D721Med (cell line): ENCODE results near the gene OIP5.
"Not testable (repeated sequence)": the region's sequence is repeated elsewhere in the genome, so short reads cannot be mapped to it uniquely, and the experiment has no call there.

ENCODE experiments used
- DNase-seq: peaks from one replicate; pipeline ENCODE4 v3.0.0; 2011; ENCODE audit warnings: low spot score; ENCODE audit not compliant: insufficient read length
- FAIRE-seq: peaks from 2 replicates; lab custom pipeline; 2011; peaks lifted over from hg19 to GRCh38; lab: Jason Lieb, UNC
- TF ChIP-seq, protein P1 (sequence below): IDR thresholded peaks from 2 replicates; pipeline ENCODE4 v1.5.1; 2012; ENCODE audit warnings: mild to moderate bottlenecking, control low read depth; ENCODE audit not compliant: insufficient read depth; ENCODE audit errors: missing control alignments

Gene OIP5

DNA sequence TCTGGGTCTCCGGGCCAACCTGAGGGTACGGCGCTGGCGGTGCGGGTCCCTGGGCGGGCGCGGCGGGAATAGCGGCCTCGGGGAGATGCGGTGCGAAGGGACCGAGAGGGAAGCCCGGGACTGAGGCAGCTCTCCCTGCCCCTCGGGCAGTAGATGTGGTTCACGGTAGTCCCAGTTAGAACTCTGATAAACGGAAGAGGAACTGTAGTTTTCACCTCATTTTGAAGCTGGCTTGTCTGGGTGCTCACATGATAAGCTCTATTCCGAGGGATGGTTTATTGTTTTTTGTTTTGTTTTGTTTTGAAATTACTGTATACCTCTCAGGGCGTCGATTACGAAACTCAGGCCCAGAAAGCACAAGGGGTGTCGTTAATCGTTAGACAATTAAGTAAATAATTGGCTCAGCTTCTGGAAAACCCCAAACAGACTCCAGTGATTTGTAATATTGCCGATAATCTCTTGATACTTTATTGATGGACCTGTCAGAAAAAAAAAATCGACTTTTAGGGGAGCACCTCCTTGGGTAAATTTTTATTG is 703 bp upstream of the OIP5 start:
- DNase-seq (no peak), FAIRE-seq (no peak)
- TF ChIP-seq, protein P1, sequence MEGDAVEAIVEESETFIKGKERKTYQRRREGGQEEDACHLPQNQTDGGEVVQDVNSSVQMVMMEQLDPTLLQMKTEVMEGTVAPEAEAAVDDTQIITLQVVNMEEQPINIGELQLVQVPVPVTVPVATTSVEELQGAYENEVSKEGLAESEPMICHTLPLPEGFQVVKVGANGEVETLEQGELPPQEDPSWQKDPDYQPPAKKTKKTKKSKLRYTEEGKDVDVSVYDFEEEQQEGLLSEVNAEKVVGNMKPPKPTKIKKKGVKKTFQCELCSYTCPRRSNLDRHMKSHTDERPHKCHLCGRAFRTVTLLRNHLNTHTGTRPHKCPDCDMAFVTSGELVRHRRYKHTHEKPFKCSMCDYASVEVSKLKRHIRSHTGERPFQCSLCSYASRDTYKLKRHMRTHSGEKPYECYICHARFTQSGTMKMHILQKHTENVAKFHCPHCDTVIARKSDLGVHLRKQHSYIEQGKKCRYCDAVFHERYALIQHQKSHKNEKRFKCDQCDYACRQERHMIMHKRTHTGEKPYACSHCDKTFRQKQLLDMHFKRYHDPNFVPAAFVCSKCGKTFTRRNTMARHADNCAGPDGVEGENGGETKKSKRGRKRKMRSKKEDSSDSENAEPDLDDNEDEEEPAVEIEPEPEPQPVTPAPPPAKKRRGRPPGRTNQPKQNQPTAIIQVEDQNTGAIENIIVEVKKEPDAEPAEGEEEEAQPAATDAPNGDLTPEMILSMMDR, result no peak

DNA sequence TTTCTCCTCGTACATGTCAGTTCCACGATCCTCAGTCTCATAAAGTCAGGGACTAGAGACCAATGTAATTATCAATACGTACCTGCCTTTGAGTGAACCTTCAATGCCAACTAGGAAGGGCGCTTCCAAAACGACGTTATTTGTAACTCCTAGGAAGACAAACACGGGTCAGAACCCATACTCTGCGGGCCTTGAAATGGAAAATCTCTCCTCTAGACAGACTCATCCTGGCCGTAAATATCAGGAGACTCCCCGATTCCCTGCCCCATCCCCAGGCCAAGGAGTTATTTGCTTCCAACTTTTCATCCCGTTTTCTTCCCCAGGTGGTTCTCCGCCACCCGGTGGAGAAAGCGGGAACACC is 578 bp downstream of the OIP5 start:
- TF ChIP-seq, protein P1, result peak; percentile 55
- FAIRE-seq (no peak), DNase-seq (no peak)

DNA sequence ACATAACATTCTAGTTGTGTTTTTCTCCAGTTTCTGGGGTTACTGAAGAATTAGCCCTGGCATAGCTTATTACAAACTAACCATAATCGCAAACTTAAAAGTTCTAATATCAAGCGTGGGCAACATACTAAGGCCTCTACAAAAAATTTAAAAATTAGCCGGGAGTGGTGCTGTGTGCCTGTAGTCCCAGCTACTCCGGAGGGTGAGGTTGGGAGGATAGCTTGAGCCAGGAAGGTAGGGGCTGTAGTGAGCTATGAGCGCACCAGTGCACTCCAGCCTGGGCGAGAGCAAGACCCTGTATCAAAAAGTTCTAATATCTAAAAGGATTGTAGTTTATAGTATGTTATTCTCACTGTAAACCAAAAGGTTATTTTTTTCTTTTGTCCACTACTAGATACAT is 1.1 kb downstream of the OIP5 start:
- no peak for FAIRE-seq
- no peak for DNase-seq
- TF ChIP-seq, protein P1, result no peak

DNA sequence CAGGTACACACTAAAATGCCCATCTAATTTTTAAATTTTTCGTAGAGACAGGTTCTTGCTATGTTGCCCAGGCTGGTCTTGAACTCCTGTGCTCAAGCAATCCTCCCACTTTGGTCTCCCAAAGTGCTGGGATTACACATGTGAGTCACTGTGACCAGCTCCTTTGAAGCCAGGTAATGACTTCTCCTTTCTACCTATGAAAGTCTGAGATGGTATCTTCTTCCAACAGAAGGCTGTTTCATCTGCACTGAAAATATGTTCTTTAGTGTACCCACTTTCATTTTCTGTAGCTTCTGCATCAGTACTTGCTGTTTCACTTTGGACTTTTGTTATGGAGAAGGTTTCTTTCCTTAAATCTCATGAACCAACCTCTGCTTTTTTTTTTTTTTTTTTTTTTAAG is 8.8 kb downstream of the OIP5 start:
- TF ChIP-seq, protein P1, result no peak
- DNase-seq (no peak), FAIRE-seq (no peak)

DNA sequence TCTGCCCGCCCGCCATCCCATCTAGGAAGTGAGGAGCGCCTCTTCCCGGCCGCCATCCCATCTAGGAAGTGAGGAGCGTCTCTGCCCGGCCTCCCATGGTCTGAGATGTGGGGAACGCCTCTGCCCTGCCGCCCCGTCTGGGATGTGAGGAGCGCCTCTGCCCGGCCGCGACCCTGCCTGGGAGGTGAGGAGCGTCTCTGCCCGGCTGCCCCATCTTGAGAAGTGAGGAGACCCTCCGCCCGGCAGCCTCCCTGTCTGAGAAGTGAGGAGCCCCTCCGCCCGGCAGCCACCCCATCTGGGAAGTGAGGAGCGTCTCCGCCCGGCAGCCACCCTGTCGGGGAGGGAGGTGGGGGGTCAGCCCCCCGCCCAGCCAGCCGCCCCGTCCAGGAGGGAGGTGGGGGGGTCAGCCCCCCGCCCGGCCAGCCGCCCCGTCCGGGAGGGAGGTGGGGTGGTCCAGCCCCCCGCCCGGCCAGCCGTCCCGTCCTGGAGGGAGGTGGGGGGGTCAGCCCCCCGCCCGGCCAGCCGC is 11.5 kb downstream of the OIP5 start:
- FAIRE-seq, DNase-seq: not testable (repeated sequence)

DNA sequence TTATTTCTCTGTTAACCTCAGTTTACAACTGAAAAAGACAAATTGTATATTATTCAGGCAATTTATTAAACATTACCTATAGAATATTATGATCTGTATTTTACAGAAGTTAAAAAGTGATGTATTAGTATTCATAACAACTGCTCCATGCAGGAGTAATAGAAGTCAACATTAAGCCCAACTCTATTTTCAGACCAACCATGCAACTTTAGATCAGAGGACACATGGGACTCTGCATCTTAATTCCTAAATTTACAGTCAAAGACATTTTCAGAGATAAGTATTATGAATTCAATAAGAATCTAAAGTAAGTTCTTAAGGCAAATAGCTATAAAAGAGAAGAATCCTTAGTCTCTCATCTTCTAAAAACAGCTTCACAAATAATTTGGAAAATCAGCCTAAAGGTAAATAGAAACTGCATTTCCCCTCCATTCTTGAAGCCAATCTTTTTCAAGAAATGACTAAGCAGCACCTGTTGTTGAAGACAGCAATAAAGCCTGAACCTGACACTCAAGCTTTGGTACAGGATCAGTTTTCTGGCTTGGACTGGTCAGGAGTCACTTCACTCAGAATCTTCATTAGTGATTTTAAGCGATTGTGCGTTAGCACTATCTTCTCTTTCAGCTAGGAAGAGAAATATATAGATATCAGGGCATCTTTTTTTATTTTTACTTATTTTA is 23.0 kb downstream of the OIP5 start:
- FAIRE-seq (no peak), DNase-seq (no peak)
- TF ChIP-seq, protein P1, result no peak

DNA sequence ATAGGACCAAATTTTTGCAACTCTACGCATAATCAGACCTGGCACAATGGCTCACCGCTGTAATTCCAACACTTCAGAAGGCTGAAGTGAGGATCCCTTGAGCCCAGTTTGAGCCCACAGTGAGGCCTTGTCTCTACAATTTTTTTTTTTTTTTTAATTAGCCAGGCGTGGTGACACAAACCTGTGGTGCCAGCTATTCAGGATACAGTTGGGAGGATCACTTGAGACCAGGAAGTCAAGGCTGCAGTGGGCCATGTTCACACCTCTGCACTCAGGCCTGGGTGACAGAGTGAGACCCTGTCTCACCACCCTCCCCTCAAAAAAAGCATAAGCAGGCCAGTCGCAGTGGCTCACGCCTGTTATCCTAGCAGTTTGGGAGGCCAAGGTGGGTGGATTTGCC is 24.7 kb downstream of the OIP5 start:
- no peak for FAIRE-seq
- no peak for DNase-seq
- TF ChIP-seq, protein P1, result no peak
